HG03521 (cell line): ENCODE data around the gene GPC3.

Experiments
- ATAC-seq: cut with Tn5 transposase; IDR thresholded peaks from one replicate; pipeline ENCODE4 v1.9.1; 2021; ENCODE audit warnings: mild to moderate bottlenecking, moderate library complexity; ENCODE audit not compliant: unreplicated experiment

GPC3 gene

DNA sequence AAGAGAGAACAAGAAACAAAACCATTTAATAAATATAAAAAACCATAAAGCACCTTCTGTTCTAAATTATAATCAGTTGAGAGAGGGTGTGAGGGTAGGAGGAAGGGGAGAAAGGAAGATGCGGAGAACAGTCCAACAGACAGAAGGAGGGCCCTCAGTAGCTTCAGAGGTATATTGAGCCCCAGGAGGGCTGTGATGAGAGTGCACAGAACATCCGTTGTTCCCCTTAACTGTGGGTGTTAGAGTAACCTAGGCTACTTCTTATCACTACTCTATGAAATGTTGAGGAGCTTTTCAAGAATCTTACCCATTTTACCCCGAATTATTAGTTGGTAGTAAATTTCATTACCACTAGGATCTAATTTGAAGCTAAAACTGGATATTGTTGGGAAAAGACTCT, 13.8 kb downstream of the GPC3 start:
- no peak for ATAC-seq

DNA sequence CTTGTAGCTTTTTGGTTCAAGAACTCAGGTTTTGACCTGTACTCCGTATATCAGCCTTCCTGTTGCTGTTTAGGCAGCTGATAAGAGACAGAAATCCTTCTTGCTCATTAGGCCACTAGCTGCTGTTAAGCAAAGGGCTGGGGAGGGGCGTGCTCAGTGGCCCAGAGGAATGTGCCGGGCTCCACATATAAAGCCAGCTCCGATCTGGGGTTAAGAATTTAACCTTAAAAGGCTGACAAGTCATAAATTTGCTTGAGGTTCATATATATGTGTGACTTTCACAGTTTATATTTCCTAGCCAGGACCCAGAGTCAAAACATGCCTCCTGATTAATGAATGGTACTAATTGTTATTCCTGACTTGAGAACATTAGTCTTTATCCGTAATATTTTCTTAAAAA, 15.3 kb downstream of the GPC3 start:
- no peak for ATAC-seq

DNA sequence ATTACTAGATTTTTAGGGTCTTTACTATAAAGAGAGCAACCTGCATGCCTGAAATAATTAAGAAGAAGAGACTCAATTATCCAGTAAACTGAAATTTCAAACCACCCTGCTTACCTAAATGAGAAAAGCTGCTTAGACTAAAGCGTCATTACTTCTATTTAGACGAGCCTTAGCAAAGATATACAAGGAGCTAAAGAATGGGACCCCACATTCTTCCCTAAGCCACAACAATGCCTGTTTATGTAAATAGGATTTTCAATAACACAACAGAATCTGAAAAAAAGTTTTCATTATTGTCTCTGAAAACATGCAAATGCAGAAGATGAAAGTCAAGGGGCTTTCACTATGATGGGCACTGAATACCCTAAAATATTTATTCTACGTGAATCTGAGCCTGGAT, 16.2 kb downstream of the GPC3 start:
- ATAC-seq, result no peak

DNA sequence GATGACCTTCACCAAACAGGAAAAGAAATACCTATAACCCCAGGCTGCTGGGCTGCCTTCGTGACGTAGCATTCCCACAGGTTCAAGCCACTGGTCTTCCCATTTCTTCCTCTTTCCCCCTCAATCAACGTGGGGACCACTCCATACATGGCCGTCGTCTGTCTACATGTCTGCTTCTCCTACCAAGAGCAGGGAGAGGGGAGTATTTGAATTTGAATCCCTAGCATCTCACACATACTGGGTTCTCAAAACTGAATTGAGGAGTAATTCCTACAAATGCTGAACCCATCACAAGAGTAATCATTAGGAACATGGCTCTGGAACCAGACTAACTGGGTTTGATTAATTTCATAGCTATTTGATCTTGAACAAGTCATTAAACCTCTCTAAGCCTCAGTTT, 17.3 kb downstream of the GPC3 start:
- ATAC-seq, result no peak

DNA sequence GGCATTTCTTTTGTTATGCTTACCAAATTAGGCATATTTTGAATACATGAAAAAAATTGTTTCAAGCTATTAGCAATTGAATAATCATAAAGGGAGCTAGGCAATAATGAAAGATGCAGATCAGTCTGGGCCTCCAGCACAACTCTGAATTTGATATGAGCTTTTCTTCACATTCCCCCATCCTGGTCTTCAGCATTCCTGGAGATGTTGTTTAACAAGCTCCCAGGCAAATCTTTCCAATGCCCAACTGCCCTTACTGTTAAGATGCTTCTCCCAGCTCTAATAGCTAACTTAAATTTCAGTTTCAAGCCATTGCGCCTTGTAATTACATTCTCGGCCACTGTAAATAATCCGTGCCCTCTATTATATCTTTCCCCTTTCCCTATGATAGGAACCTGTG, 19.2 kb downstream of the GPC3 start:
- no peak for ATAC-seq

DNA sequence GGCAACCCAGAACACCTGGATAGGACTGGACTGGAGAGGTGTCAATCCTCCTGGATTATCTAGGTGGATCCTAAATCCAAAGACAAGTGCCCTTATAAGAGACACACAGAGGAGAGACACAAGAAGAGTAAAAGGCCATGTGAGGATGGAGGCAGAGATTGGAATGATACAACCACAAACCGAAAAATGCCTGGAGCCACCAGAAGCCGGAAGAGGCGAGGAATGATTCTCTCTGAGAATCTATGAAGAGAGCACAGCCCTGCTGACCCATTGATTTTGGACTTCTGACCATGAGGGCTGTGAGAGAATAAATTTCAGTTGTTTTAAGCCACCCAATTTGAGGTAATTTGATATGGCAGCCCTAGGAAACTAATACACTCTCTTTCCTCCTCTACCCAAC, 20.1 kb downstream of the GPC3 start:
- no peak for ATAC-seq

DNA sequence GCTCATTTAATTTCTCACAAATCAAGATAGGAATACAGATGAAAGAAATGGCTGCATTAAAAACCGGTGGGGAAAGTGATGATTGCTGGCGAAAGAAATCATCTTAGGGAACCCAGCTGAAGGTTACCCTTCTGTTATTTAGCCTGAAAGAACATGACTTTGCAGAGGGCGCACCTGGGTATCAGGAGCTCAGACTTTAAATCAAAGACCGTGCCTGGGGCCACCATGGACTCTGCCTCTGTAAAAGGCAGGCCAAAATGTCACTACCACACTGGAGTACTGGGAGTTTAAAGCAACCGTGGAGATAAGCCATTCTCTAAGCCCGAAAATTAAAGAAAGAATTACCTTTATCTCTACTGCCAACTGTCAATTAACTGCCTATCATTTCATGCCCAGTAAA, 24.3 kb downstream of the GPC3 start:
- ATAC-seq, result no peak

DNA sequence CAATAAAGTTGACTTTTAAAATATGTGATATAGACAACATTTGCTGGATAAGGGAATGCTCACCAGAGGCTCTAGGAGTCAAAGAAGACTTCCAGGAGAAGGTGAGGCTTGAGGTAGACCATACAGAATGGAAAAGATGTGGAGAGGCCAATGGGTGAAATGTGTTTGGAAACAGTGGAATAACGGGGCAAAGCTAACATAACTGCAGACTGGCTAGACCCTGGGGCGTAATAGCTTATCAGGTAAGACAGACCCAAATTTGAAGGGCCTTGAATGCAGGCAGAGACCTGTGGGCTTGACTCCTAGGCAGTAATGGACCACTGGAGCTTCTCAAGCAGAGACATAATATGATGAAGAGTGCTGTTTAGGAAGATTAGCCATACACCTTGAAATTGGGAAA, 25.4 kb downstream of the GPC3 start:
- ATAC-seq, result no peak

DNA sequence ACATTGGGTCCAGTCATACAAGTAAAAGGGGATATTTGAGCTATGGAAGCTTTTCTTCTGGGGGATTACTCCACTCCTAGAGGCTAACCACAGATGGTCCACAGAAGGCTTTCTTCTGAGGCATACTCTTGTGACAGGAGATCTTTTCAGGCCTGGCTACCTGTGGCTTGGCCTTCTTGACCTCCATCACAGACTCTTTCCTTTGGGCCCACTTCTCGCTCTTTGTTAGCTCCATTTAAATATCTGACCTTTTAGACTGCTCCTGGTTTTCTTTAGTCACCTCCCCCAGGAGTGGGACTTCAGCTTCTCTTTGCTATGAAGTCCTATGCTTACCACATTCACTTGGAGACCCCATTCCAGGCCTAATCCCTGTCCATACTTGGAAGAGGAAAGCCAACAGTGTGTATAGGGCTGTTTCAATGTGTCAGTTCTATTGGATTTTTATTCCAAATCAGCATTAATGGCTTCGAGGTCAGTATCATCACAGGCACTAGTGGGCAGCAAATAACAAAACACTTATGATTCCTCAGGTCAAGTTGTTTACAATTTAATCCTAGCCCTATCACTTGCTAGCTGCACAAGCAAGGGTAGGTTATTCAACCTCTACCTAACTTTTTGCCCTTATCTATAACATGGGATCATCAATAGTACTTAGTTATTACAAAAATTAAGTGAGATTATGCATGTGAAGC, 26.3 kb downstream of the GPC3 start:
- ATAC-seq, result no peak

DNA sequence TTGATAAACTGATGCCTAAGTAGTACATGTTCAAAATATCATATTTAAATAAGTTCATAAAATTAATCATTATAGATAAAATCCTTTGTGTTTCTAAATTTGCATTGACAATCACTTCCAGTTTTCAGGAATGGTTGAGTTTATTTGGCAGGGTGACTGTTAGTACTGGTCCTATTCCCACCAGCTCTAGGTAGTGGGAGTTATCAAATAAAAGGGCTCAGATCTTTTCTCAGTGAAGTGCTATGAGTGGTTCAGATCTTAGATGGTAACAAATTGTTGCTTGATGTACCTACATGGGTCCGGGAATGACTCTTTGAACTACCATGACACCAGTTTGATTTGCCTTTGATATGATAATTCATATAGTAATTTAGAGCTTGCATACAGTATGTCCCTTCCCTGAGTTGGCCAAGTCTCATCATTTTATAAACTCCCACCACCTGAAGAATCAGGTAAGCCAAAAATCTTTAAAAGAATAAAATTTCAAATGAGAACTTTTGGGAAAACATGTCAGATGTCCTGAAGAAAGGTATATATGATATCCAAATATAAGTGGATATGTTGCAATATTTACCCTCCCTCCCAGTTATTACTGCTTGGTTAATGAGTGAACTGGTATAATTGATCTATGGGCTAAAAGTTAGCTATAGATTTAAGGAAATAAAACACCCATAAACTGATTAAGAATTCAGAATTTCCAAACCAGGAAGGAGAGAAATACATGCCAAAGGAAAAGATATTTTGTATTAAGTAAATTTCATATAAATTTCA, 28.6 kb downstream of the GPC3 start:
- no peak for ATAC-seq

DNA sequence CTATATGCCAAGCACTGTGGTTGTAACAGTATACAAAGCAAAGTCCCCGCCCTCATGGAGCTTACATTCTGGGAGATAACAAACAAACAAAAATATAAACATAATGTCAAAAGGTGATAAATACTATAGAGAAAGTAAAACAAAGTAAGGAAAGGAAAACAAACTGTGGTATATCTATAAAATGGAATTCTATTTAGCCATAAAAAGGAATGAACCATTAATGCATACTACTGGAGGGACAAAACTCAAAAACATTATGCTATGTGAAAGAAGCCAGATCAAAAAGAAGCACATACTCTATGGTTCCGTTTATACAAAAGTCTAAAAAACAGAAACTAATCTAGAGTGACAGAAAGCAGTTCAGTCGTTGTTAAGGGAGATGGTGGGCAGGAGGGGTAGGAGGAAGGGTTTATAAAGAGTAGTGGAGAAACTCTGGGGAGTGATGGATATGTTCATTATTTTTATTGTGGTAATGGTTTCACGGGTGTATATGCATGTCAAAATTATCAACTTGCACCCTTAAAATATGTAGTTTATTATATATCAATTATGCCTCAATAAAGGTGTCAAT, 31.5 kb downstream of the GPC3 start:
- no peak for ATAC-seq

DNA sequence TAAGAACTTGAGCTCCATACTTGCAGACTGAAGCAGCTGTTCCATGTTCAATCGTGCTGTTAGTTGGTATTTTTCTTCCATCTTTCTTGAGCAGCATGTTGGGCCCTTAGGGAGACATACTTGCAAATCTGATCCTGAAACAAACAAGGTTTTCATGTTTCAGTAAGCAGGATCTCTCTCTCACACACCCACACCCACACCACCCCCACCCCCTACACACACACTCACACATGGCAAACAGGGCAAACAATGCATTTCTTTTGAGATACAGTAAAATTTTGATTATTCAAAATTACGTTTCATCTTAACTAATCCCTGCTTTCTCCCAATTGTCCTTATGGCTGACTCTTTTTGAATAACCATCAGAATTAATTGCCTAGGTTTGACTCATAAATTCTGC, 32.3 kb downstream of the GPC3 start:
- ATAC-seq, result no peak

DNA sequence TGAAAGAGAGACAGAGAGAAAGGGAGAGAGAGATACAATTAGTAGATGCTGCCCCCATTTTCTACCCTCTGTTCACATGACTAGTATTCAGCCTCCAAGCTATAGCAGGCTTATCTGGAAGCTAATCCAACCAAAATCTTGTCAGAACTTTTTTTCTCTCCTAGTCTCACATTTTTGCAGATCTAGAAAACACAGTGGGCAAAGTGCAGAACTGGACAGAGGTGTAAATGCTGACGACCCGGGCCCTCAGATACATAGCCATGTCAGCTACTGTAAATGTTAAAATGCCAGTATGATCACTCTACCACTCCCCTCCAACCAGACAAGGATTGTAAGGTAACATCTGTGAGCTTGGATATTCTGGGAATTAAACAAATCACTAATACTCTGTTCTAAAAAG, 34.3 kb downstream of the GPC3 start:
- no peak for ATAC-seq

DNA sequence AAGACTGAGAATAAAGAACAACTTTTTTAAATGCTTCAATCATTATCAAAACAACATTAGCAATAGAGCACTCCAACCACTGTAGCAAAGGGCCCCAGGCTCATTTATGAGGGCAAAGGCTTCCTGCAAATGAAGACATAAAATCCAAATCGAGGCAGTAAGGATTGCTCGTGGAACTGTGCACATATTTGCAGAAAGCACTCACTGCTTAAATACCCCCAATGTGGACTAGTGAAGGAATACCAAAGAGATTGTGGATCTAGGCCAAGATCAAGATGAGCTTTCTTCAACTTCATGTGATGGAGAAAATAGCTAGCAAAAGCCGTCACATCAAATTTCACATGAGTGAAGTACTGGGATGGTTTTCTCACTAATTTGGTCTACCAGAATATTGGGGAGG, 35.2 kb downstream of the GPC3 start:
- ATAC-seq, result no peak

DNA sequence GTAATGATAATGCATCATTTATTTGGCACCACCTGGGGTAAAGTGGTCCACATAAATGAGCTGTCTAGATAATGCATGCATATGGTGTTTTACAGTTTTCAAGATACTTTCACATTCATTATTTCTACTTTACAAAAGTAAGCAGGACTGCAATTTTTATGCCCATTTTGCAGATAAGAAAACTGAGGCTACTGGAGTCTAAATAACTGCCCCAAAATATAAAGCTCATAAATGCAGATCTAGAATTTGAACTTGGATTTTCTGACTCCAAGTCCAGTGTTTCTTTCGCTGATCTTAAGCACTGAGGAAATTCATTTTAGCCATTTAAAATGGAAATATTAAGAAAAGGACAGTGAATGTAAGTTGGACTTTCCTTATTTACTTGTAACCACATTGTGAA, 36.5 kb downstream of the GPC3 start:
- ATAC-seq, result no peak

DNA sequence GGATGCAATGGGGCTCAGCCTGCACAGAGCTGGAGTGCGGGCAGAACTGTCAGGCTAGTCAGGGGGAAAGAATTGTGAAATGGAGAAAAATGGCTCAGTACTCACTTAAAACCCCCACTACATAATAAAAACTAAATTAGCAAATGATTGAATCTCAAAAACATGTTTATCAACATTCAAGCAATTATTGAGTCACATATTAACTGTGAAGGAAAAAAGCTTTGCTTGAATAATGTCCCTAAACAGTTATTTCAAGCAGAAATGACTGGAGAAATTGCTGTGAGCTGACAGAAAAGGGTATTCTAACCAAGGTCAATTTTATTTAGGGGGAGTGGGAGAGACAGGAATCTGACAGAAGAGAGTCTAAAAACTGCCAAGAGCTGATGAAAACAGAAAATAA, 37.4 kb downstream of the GPC3 start:
- ATAC-seq, result no peak

DNA sequence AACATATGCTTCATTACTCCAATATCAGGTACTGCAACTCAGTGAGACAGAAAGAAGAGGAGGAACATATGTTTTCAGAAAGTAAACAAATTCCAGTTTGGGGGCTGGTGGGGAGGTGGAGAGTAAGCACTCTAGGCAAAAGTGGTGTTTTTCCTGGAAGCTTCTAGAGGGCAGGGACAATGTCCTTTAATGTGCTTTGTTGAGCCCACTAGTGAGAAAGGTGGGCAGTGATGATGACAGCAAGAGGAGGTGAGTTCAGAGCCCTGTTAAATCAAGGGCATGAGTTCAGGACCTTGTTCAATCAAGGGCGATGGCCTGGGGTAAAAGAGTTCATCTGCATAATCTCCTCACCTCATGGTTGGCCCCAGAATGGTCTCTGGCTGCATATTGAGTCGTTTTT, 38.4 kb downstream of the GPC3 start:
- ATAC-seq, result no peak

DNA sequence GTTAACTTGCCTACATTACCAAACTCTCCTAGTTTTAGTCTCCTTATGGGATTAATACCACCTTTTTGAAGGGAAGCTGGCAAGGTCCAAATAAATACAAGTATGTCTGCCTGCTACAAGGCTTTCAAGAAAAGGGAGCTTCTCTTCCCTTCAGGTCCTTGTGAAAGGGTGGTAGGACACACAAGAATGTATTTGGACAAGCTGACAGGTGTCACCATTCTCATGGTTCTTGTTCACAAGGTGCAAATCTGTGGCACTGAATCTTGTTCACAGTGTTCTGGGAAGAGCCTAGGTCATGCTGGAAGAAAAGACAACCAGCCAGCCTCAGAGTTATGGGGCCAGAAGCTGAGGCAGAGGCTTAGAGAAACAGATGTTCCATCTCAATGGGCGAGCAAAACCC, 41.9 kb downstream of the GPC3 start:
- ATAC-seq, result no peak

DNA sequence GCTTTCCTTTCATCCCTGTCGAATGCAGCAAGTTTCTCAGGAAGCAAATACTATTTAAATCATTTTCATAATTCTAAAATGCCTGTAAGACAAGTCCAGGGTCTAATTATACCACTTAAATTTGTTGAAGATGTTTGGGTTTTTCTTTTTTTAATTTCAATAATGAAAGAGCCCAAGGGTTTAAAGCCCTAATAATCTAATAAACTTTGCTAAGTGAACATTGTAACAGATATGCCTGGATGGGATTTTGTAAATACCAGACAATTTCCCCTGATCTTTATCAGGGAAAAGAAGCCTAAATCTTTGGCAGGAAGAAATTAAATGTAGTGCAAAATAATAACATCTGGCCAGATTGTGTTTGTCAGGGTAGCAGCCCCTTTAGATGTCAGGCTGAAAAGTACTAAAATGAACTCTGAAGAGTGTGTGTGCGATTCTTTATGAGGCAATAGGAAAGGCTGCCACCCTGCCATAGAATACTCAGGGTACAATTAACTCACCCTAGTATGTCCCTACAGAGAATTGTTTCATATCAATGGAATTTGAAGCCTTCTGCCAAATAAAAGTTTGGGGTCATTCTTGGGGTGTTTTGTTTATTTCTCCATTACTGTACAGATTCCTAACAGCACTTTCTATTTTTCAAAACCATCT, 45.6 kb downstream of the GPC3 start:
- no peak for ATAC-seq

DNA sequence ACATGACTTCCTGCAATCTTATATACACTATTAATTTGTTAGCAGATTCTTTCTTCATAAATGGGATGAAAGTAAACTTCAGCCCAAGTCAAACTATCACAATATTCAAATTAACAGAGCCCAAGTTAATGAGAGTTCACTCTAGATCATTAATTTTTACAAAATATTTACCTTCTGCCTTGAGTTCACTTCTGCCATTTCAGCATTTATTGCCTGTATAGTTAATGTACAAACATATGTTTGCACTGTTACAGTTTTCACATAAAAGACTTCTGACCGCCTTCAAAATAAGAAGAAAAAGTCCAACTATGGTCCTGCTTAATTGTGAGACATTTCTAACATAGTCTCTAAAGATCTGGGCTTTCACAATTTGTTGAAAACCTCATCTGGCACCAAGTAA, 46.9 kb downstream of the GPC3 start:
- ATAC-seq, result no peak

DNA sequence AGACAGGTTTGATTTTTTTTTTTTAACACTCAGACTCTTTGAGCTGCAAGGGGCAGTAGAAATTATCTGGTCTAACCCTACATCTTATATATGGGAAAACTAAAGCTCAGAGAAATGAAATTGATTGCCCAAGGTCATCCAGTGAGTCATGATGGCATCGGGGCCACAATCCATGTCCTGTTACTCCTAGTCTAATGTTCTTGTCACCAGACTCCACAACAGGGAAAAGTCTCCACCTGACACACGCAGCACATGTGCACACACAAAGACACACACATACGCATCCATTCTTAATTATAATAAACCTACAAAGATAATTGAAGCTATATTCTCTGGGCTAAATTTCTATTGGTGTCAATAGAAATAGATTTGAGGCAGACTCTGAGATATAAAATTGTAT, 48.4 kb downstream of the GPC3 start:
- ATAC-seq, result no peak

DNA sequence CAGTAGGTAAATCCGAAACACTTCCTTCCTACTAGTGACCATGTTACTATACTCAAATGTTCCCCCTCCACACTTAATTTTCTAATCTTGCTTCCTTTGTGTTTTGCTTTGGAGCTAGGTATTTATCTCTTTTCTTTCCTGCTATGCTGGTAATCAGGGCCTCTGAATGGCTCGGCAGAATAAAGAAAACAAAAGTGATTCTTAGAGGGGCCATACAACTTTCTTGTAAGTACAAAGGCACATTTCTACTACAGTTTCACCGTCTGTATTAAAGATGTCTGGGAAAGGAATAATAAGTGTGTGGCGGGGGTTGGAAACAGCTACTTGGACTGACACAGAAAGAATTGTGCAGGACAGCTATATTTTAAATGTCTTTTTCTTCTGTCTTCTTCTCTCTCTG, 50.3 kb downstream of the GPC3 start:
- no peak for ATAC-seq
